MM.1S (cell line): ENCODE results near the gene CCSER2.

Experiments
- CTCF ChIP-seq: fragments of 300-600 bp; sonication (generic); IDR thresholded peaks from 2 replicates; pipeline ENCODE4 v1.5.1; 2016; ENCODE audit warnings: antibody characterized with exemption, low read length, mixed read lengths
- EZH2 ChIP-seq: fragments of 300-600 bp; sonication (generic); optimal IDR thresholded peaks from 2 replicates; pipeline ENCODE3; 2017; ENCODE audit warnings: low read depth, mild to moderate bottlenecking, antibody characterized with exemption, low read length, mixed read lengths
- EZH2phosphoT487 ChIP-seq: fragments of 300-600 bp; sonication (generic); IDR thresholded peaks from 2 replicates; pipeline ENCODE4 v1.6.1; 2018; ENCODE audit warnings: antibody characterized with exemption, low read length

DNA sequence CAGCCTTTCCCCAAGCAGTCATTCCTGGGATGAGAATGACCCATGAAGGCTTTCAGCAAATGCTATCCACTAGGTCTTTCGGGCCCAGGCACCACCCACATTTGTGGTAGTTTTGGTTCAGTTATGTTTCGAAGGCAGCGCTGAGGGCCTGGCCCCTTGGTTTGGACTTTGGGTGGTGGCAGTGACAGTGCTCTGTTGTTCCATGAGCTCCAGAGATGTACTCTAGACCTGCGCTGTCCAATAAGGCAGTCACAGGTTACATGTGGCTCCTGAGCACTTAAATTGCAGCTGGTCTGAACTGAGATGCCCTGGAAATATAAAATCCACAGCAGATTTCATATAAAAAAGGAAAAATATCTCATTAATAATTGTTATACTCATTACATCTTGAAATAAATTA, 209.6 kb downstream of the CCSER2 start:
- no peak for TF ChIP-seq CTCF
- no peak for TF ChIP-seq EZH2
- no peak for TF ChIP-seq EZH2phosphoT487
